Retinal pigment epithelial cell (primary cell): ENCODE measurements around the gene IGF2BP2.

Source experiments
- DNase-seq: peaks from one replicate; pipeline ENCODE4 v3.0.0-alpha.2; 2010; ENCODE audit warnings: low read depth
- H3K4me3 ChIP-seq: 2 replicates; pipeline ENCODE4 v1.5.1; 2011; ENCODE audit warnings: mild to moderate bottlenecking, low read length, control low read depth, moderate library complexity
- TF ChIP-seq, protein P1 (sequence below): conservative IDR thresholded peaks from 2 replicates; pipeline ENCODE4 v1.5.1; 2011; ENCODE audit warnings: low read depth, low read length, control low read depth, inconsistent platforms

Gene IGF2BP2

GRCh38 chr3:185726254-185726967 lies 98.4 kb downstream of the IGF2BP2 start:
- no peak for DNase-seq
- TF ChIP-seq, protein P1, sequence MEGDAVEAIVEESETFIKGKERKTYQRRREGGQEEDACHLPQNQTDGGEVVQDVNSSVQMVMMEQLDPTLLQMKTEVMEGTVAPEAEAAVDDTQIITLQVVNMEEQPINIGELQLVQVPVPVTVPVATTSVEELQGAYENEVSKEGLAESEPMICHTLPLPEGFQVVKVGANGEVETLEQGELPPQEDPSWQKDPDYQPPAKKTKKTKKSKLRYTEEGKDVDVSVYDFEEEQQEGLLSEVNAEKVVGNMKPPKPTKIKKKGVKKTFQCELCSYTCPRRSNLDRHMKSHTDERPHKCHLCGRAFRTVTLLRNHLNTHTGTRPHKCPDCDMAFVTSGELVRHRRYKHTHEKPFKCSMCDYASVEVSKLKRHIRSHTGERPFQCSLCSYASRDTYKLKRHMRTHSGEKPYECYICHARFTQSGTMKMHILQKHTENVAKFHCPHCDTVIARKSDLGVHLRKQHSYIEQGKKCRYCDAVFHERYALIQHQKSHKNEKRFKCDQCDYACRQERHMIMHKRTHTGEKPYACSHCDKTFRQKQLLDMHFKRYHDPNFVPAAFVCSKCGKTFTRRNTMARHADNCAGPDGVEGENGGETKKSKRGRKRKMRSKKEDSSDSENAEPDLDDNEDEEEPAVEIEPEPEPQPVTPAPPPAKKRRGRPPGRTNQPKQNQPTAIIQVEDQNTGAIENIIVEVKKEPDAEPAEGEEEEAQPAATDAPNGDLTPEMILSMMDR = no peak
- no peak overlapping the region for H3K4me3 ChIP-seq

- DNase-seq = no peak
- H3K4me3 ChIP-seq = no peak overlapping the region
- TF ChIP-seq, protein P1 = no peak
Measured at GRCh38 chr3:185724761-185725160, 100.1 kb downstream of the IGF2BP2 start.

DNA sequence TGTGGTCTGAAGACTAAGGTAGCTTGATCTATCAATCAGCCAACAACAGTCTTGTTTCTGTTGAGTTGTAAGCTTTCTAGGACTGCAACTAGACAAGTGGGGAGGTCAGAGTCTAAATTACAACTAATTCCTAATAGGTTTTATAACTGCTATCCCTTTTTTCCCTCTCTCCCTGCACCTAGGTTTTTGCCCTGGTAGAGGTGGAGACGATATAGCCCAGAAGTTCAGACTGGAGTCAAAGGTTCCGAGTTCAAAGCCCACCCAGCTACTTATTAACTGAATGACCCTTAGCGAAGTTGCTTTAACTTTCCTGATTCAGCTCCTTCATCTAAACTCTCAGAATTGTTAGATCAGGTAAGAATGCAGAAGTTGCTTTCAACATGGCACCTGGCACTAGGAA lies 100.6 kb downstream of the IGF2BP2 start:
- no peak for DNase-seq
- H3K4me3 ChIP-seq = no peak overlapping the region
- TF ChIP-seq, protein P1 = no peak

DNA sequence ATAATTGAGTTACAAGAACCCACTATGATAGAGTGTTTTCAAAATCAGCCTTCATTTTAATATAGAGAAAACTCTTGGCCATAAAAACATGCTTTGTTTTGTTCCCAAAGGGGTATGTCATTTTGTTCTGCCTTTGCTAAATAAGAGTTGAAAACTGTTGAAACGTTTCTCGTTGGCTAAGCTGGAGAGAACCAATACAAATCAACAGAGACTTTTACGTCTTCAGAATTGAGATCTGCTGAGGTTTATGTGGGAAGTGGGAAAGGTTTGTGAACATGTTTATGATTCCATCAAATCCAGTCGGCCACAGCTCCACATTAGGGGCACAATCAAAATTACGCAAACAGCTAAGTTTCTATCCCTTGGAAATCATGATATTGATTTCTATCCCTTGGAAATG lies 102.0 kb downstream of the IGF2BP2 start:
- TF ChIP-seq, protein P1 = no peak
- DNase-seq = no peak
- H3K4me3 ChIP-seq = no peak overlapping the region

DNA sequence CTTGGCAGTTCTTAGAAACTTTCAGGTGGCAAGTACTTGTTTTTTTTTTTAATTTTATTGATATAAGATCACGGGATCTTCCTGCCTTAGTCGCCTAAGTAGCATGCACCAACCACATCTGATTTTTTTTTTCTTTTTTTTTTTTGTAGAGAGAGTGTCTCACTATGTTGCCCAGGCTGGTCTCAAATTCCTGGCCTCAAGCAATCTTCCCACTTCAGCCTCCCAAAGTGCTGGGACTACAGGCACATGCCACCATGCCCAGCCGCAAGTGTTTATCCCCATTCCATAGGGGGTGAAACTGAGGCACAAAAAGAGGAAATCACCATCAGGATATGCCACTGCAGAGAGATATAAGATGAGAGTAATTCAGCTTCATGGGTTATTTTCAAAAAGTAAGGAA lies 102.9 kb downstream of the IGF2BP2 start:
- TF ChIP-seq, protein P1 = no peak
- no peak for DNase-seq

DNA sequence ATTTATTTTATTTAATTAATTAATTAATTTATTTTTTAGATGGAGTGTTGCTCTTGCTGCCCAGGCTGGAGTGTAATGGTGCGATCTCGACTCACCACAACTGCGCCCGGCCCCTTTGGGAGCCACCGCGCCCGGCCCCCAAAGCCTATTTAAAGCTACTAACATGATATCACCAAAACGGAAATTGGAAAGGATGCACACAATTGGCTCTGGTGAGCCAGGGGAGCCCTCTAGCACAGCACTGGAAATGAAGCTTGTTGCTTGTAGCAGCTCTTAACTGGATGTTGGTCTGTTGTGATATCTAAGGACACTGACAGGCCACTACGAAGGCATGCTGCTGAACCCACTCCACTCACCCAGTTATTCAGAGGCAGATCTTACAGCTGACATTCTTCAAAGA lies 104.5 kb downstream of the IGF2BP2 start:
- TF ChIP-seq, protein P1 = no peak
- DNase-seq = no peak
- H3K4me3 ChIP-seq = no peak overlapping the region

More for the DNA sequence above, 102.9 kb downstream of the IGF2BP2 start:
- no peak overlapping the region for H3K4me3 ChIP-seq
